ENCODE data around the gene C2.
"Not testable (repeated sequence)": the region's sequence is repeated elsewhere in the genome, so short reads cannot be mapped to it uniquely, and the experiment has no call there.

C2 gene

GRCh38 chr6:31927863-31928671, 550 bp downstream of the C2 start:
- no peak for DNase-seq

GRCh38 chr6:31928672-31928939, 1.1 kb downstream of the C2 start:
- DNase-seq: no peak

- DNase-seq: no peak
Measured at GRCh38 chr6:31930962-31931361, 3.4 kb downstream of the C2 start.

- not testable (repeated sequence) for DNase-seq
Measured at GRCh38 chr6:31932137-31932536, 4.6 kb downstream of the C2 start.

- DNase-seq: no peak
Measured at GRCh38 chr6:31933537-31933936, 6.0 kb downstream of the C2 start.

- DNase-seq: no peak
Measured at GRCh38 chr6:31935021-31935420, 7.5 kb downstream of the C2 start.

- no peak for DNase-seq
Measured at GRCh38 chr6:31935823-31936222, 8.3 kb downstream of the C2 start.

GRCh38 chr6:31940256-31940664, 12.7 kb downstream of the C2 start:
- DNase-seq: no peak

- no peak for DNase-seq
Measured at GRCh38 chr6:31943742-31944141, 16.2 kb downstream of the C2 start.

- DNase-seq: no peak
Measured at GRCh38 chr6:31945154-31945506, 17.6 kb downstream of the C2 start.

- no peak for DNase-seq
Measured at GRCh38 chr6:31945507-31946369, 18.2 kb downstream of the C2 start, which contains the start of gene CFB. Gene CFB, plus strand, starts transcription at chr6:31946095. Its CDS starts 127 bp downstream, at chr6:31946222.

GRCh38 chr6:31946370-31946885, 18.9 kb downstream of the C2 start:
- no peak for DNase-seq

GRCh38 chr6:31947070-31947675, 19.7 kb downstream of the C2 start:
- DNase-seq: no peak

- DNase-seq: no peak
Measured at GRCh38 chr6:31947864-31948263, 20.3 kb downstream of the C2 start.

- DNase-seq: no peak
Measured at GRCh38 chr6:31948306-31948705, 20.8 kb downstream of the C2 start.

GRCh38 chr6:31948753-31949413, 21.4 kb downstream of the C2 start:
- DNase-seq: no peak

GRCh38 chr6:31949926-31950548, 22.5 kb downstream of the C2 start:
- DNase-seq: no peak

GRCh38 chr6:31952140-31952805, 24.8 kb downstream of the C2 start:
- no peak for DNase-seq

GRCh38 chr6:31952890-31953289, 25.4 kb downstream of the C2 start:
- no peak for DNase-seq

GRCh38 chr6:31954511-31954910, 27.0 kb downstream of the C2 start:
- no peak for DNase-seq

- DNase-seq: no peak
Measured at GRCh38 chr6:31956796-31957195, 29.3 kb downstream of the C2 start.

- DNase-seq: no peak
Measured at GRCh38 chr6:31958412-31958740, 30.9 kb downstream of the C2 start.
